ENCODE data around the gene LEFTY2.

DNA sequence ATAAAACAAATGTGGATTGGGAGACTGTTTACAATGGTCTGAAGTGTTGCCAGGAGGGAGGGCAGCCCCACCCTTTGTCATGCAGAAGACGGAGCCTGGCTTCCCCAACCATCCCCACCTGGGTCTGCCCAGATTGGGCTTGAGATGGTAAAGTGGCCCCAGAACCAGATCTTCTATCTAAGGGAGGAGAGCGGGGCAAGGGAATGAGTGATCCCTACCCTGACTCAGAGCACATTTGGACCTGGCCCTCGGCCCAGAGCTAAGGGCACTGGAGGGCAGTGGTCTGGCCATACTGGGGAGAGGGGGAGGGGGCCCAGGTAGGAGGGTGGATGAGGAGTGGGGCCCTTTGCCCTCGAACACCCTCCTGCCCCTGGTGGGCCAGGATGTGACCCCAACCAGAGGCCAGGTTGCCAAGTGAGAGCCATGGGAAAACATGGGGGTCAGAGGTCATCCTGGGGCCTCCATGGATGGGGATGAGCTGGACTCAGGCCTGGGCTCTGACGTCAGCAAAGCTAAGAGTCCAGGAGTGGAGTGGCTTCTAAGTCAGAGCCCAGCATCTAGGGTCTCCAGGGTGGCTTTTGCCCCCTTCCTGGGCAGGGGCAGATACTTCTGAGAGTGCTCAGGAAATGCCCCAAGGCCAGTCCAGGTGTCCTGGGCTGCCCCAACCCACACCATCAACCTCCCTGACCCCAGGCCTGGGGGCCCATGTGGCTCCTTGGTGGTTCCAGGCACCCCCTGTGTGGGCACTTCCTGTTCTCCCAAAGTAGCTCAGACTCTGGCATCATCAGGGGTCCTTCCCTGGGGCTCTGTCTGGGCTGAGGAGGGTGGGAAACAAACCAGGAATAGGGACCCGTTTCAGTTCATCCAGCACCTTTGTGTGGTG, 50.4 kb downstream of the LEFTY2 start:
- no peak for TF ChIP-seq CTCF (IDR thresholded peaks at IDR 0.05 in 2 of 3, conservative IDR thresholded peaks at IDR 0.05 in 1 of 3; ENCODE audit: insufficient read depth in 2 of 3, low read depth in 1 of 3, low read length in 3 of 3)
- no peak for TF ChIP-seq ZSCAN29 (IDR thresholded peaks at IDR 0.05)
- no peak for TF ChIP-seq NFIC (IDR thresholded peaks at IDR 0.05)
- TF ChIP-seq PTBP1 (IDR thresholded peaks at IDR 0.05; ENCODE audit: low read depth, low read length) = no peak
- TF ChIP-seq ATF3 (IDR thresholded peaks at IDR 0.05) = no peak
- no peak for TF ChIP-seq ATF3 (CRISPR knock-in tag; conservative IDR thresholded peaks at IDR 0.05)
- no peak for TF ChIP-seq ZC3H4 (CRISPR knock-in tag; IDR thresholded peaks at IDR 0.05; ENCODE audit: borderline replicate concordance)
- no peak for TF ChIP-seq RBM22 (IDR thresholded peaks at IDR 0.05; ENCODE audit: low read depth, low read length, poor library complexity, severe bottlenecking)
- no peak for TF ChIP-seq SMARCB1 (IDR thresholded peaks at IDR 0.05; ENCODE audit: insufficient read length, low read depth)
- TF ChIP-seq ZNF324 (CRISPR knock-in tag; IDR thresholded peaks at IDR 0.05) = no peak
- TF ChIP-seq FOXM1 (IDR thresholded peaks at IDR 0.05; ENCODE audit: low read depth) = no peak
- no peak for TF ChIP-seq FOXM1 (CRISPR knock-in tag; IDR thresholded peaks at IDR 0.05; ENCODE audit: low read depth)
